Stimulated activated CD4-positive, alpha-beta T cell treated with anti-CD3 and anti-CD28 coated beads, Interleukin-15, amount 100 ng/mL, for 1 hour (primary cell): ENCODE results near the gene SLC38A11.
"Not testable (repeated sequence)": the region's sequence is repeated elsewhere in the genome, so short reads cannot be mapped to it uniquely, and the experiment has no call there.

ENCODE experiments used
- DNase-seq, 2 donors: peaks; one replicate each; pipeline ENCODE4 v3.0.0-alpha.2; 2020; ENCODE audit warnings: low read depth in 1 of 2, low spot score in 1 of 2

Gene SLC38A11

GRCh38 chr2:164954954-164955701, at the start of gene SLC38A11:
Gene SLC38A11, minus strand, starts transcription at chr2:164955525. Its CDS starts 278 bp downstream, at chr2:164955247.
- DNase-seq, result no peak

GRCh38 chr2:165003443-165004130, 48.3 kb upstream of the SLC38A11 start:
- DNase-seq, result no peak

- DNase-seq, result no peak
Observed at GRCh38 chr2:165002638-165003037, 47.3 kb upstream of the SLC38A11 start.

- DNase-seq, result not testable (repeated sequence)
Observed at GRCh38 chr2:164994664-164995299, 39.5 kb upstream of the SLC38A11 start.

GRCh38 chr2:164993287-164994016, 38.1 kb upstream of the SLC38A11 start:
- DNase-seq, result no peak

GRCh38 chr2:164992818-164993217, 37.5 kb upstream of the SLC38A11 start:
- DNase-seq, result no peak

- not testable (repeated sequence) for DNase-seq
Observed at GRCh38 chr2:164992093-164992454, 36.7 kb upstream of the SLC38A11 start.

- not testable (repeated sequence) for DNase-seq
Observed at GRCh38 chr2:164991361-164992092, 36.2 kb upstream of the SLC38A11 start.

GRCh38 chr2:164990953-164991352, 35.6 kb upstream of the SLC38A11 start:
- not testable (repeated sequence) for DNase-seq

GRCh38 chr2:164988805-164989204, 33.5 kb upstream of the SLC38A11 start:
- not testable (repeated sequence) for DNase-seq

- not testable (repeated sequence) for DNase-seq
Observed at GRCh38 chr2:164986027-164986426, 30.7 kb upstream of the SLC38A11 start.

GRCh38 chr2:164984428-164984827, 29.1 kb upstream of the SLC38A11 start:
- DNase-seq, result no peak

GRCh38 chr2:164981217-164981990, 26.1 kb upstream of the SLC38A11 start:
- no peak for DNase-seq

GRCh38 chr2:164980688-164981087, 25.4 kb upstream of the SLC38A11 start:
- not testable (repeated sequence) for DNase-seq

- no peak for DNase-seq
Observed at GRCh38 chr2:164979113-164979512, 23.8 kb upstream of the SLC38A11 start.

- not testable (repeated sequence) for DNase-seq
Observed at GRCh38 chr2:164976875-164977470, 21.6 kb upstream of the SLC38A11 start.

- no peak for DNase-seq
Observed at GRCh38 chr2:164976301-164976700, 21.0 kb upstream of the SLC38A11 start.

GRCh38 chr2:164975891-164976290, 20.6 kb upstream of the SLC38A11 start:
- DNase-seq, result no peak

- no peak for DNase-seq
Observed at GRCh38 chr2:164974221-164974620, 18.9 kb upstream of the SLC38A11 start.
